GM21619 (cell line): ENCODE data around the gene VAC14.
"Not testable (repeated sequence)": the region's sequence is repeated elsewhere in the genome, so short reads cannot be mapped to it uniquely, and the experiment has no call there.

Experiments
- ATAC-seq: cut with Tn5 transposase; IDR thresholded peaks from one replicate; pipeline ENCODE4 v1.9.1; 2021; ENCODE audit not compliant: unreplicated experiment

Gene VAC14

GRCh38 chr16:70744366-70744765 is 56.6 kb downstream of the VAC14 start:
- ATAC-seq: no peak

- no peak for ATAC-seq
These were observed 57.2 kb downstream of the VAC14 start for GRCh38 chr16:70743791-70744190.

- not testable (repeated sequence) for ATAC-seq
These were observed 58.0 kb downstream of the VAC14 start for GRCh38 chr16:70742967-70743366.

GRCh38 chr16:70741783-70742125 is 59.2 kb downstream of the VAC14 start:
- ATAC-seq: no peak

- ATAC-seq: no peak
These were observed 59.8 kb downstream of the VAC14 start for GRCh38 chr16:70740914-70741782.

- no peak for ATAC-seq
These were observed 60.6 kb downstream of the VAC14 start for GRCh38 chr16:70740174-70740913.

- ATAC-seq: no peak
These were observed 61.6 kb downstream of the VAC14 start for GRCh38 chr16:70739389-70739788.

- ATAC-seq: no peak
These were observed 62.6 kb downstream of the VAC14 start for GRCh38 chr16:70738083-70738977.

- ATAC-seq: peak; percentile 90
These were observed 63.4 kb downstream of the VAC14 start for GRCh38 chr16:70737377-70738082.

- ATAC-seq: no peak
These were observed 64.2 kb downstream of the VAC14 start for GRCh38 chr16:70736465-70737376.

GRCh38 chr16:70735141-70735979 is 65.6 kb downstream of the VAC14 start:
- no peak for ATAC-seq

GRCh38 chr16:70734522-70735095 is 66.3 kb downstream of the VAC14 start:
- ATAC-seq: no peak

- ATAC-seq: no peak
These were observed 70.0 kb downstream of the VAC14 start for GRCh38 chr16:70730944-70731343.

GRCh38 chr16:70730031-70730430 is 70.9 kb downstream of the VAC14 start:
- no peak for ATAC-seq

- no peak for ATAC-seq
These were observed 71.7 kb downstream of the VAC14 start for GRCh38 chr16:70729292-70729691.

- ATAC-seq: no peak
These were observed 72.8 kb downstream of the VAC14 start for GRCh38 chr16:70728150-70728549.

GRCh38 chr16:70726892-70727361 is 74.0 kb downstream of the VAC14 start:
- ATAC-seq: no peak
